Liver (tissue), 3 donors: ENCODE results near the gene TGFBI.

ENCODE experiments used
- EGR1 ChIP-seq, 2 donors: IDR thresholded peaks; 2 replicates each; pipeline ENCODE4 v1.6.1; 2016 to 2018; ENCODE audit warnings: antibody characterized with exemption in 2 of 2, low read depth in 2 of 2
- GABPA ChIP-seq, 2 donors: IDR thresholded peaks in 1 of 2; conservative IDR thresholded peaks in 1 of 2; 2 replicates each; pipeline ENCODE4 v1.6.1; 2016; ENCODE audit warnings: antibody characterized with exemption in 2 of 2, mild to moderate bottlenecking in 1 of 2, moderate library complexity in 1 of 2
- MAX ChIP-seq: IDR thresholded peaks from 2 replicates; pipeline ENCODE4 v1.6.1; 2016; ENCODE audit warnings: antibody characterized with exemption
- RAD21 ChIP-seq, 2 donors: IDR thresholded peaks; 2 replicates each; pipeline ENCODE4 v1.6.1; 2016; ENCODE audit warnings: antibody characterized with exemption in 2 of 2, mild to moderate bottlenecking in 2 of 2
- REST ChIP-seq: IDR thresholded peaks from 2 replicates; pipeline ENCODE4 v1.6.1; 2016; ENCODE audit warnings: antibody characterized with exemption, mild to moderate bottlenecking
- RXRA ChIP-seq, 2 donors: IDR thresholded peaks; 2 replicates each; pipeline ENCODE4 v1.6.1; 2017 to 2018; ENCODE audit warnings: antibody characterized with exemption in 2 of 2, mild to moderate bottlenecking in 1 of 2
- SP1 ChIP-seq: IDR thresholded peaks from 2 replicates; pipeline ENCODE4 v1.6.1; 2018; ENCODE audit warnings: antibody characterized with exemption, mild to moderate bottlenecking
- TF ChIP-seq, protein P1 (sequence below): fragments of 150-350 bp; IDR thresholded peaks from 2 replicates; pipeline ENCODE4 v1.5.1; 2017; ENCODE audit warnings: improper control_type of control experiment, low read depth, low read length; ENCODE audit not compliant: missing input control
- donor health status: healthy.
- donor health status: healthy.

DNA sequence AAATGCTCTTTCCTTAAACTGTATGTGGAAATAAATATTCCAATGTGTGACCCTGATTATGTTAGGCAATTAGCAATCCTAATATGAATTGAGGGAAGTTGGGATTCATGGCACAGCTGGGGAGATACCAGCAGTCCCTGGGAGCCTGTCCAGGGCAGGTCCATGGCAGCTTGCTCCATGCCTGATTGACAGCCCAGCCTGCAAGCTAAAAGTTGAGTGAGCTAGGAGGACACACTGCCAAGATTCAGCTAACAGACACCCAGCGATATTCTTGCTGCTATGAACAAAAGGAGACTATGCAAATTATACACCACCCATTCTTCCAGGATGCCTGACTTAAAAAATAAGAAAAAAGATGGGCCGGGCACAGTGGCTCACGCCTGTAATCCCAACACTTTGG lies 6.2 kb downstream of the TGFBI start:
- TF ChIP-seq, protein P1, sequence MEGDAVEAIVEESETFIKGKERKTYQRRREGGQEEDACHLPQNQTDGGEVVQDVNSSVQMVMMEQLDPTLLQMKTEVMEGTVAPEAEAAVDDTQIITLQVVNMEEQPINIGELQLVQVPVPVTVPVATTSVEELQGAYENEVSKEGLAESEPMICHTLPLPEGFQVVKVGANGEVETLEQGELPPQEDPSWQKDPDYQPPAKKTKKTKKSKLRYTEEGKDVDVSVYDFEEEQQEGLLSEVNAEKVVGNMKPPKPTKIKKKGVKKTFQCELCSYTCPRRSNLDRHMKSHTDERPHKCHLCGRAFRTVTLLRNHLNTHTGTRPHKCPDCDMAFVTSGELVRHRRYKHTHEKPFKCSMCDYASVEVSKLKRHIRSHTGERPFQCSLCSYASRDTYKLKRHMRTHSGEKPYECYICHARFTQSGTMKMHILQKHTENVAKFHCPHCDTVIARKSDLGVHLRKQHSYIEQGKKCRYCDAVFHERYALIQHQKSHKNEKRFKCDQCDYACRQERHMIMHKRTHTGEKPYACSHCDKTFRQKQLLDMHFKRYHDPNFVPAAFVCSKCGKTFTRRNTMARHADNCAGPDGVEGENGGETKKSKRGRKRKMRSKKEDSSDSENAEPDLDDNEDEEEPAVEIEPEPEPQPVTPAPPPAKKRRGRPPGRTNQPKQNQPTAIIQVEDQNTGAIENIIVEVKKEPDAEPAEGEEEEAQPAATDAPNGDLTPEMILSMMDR: no peak
- TF ChIP-seq REST: no peak
- TF ChIP-seq EGR1 (IDR thresholded peaks at IDR 0.05; ENCODE audit: low read depth in 2 of 2): no peak
- no peak for TF ChIP-seq GABPA (IDR thresholded peaks at IDR 0.05 in 1 of 2, conservative IDR thresholded peaks at IDR 0.05 in 1 of 2)
- TF ChIP-seq SP1: no peak
- TF ChIP-seq RXRA (IDR thresholded peaks at IDR 0.05): no peak
- no peak for TF ChIP-seq RAD21 (IDR thresholded peaks at IDR 0.05)
- TF ChIP-seq MAX: no peak
